NCI-H1105 treated with DMSO at 0.1 percent for 48 hours (cell line): ENCODE measurements around the gene ANKRD29.
"Not testable (repeated sequence)": the region's sequence is repeated elsewhere in the genome, so short reads cannot be mapped to it uniquely, and the experiment has no call there.

ENCODE experiments used
- DNase-seq: peaks from one replicate; lab custom pipeline; 2025; lab: John Stamatoyannopoulos, UW

The ANKRD29 gene

DNA sequence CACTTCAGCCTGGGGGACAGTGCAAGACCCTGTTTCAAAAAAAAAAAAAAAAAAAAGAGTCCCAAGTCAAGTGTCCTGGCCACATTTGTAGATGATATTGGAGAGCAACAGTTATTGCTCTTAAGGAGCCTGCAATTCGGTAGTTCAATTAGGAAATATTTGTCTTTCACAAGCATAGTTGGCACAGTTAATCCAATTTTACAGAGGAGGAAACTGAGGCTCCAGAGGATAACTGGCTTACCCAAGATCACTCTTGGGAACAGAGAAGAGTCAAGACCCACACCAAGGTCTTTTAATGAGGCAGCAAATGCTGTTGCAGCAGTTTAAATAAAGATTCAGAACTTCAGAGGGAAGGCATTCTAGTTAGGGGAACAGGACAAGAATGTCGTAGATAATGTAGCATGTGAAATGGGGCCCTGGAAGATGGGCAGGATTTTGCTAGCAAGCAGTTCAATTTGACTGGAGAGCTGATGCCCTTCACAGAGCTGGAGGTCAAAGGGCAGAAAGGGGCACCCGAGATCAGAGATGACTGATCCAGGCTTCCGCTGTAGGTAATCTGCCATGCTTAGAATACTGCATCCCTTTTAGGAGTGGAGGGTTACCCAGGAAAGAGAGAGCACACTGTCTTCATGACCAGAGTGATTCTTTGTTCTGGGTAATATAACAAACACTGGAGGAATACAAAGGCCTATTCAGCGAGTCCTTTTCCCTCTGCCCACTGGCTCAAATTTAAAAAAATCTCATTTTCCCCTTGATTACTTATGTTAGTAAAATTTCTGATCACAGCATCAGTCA, 79.4 kb downstream of the ANKRD29 start:
- no peak for DNase-seq

DNA sequence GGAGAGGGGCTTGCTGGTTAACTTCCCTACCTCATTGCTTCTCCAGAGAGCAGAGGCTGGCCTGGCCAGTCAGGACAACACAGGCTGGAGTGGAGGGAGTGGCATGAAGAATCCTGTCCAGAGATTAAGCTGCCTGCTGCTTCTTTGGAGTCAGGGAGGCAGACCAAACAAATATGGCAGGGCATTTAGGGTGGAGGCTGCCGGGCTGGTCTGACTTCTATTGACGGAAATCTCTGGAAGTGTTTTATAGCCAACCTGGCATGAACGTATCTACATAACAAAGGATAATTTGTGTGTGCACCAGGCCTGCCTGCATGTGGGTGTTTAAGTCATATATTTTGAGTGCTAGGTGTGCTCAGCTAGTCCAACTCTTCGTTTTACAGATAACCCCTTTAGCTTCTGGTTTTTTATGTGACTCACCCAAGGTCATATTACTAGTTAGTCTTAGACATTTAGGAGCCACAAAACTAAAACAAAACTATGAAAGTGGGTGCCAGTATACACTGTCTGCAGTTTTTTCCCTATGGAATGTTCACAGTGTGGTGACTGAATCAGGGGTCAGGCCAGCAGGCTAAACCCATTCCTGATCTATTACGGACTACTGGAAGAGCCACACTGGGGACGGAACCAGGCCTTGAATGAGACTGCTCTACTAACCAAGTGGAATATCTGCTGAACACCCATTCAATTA, 81.9 kb downstream of the ANKRD29 start:
- no peak for DNase-seq

DNA sequence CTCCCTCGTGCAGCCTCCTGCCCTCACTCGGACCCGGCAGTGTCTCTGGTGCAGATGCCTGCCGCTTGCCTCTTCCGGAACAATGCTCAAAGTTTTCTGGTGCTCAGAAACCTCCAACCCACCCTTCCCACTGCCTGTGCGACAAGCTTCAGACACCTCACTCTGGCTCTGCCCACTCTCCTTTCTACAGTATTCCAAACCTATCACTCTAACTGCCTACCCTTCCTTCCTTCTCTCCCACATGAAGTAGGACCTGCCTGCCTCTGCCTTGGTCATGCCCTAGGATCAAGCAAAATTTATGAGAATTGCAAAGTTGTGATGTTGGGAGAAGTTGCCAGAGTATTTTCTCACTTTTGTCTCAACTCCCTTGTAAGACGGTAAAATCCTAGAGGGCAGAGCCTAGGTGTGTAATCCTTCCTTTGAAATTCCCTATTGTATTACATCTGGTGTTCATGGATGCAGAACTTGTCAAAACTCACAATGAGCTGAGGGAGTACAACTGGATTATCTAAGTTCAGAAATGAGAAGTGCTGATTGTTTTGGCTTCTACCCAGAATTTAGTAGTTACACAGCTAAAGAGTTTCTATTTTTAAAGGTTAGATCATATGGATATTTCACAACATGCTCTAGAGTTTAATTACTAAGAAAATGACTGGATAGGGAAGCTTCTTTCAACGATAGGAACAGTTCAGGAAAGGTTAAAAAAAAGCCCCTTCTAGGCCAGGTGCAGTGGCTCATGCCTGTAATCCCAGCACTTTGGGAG, 83.6 kb downstream of the ANKRD29 start:
- DNase-seq, result no peak

DNA sequence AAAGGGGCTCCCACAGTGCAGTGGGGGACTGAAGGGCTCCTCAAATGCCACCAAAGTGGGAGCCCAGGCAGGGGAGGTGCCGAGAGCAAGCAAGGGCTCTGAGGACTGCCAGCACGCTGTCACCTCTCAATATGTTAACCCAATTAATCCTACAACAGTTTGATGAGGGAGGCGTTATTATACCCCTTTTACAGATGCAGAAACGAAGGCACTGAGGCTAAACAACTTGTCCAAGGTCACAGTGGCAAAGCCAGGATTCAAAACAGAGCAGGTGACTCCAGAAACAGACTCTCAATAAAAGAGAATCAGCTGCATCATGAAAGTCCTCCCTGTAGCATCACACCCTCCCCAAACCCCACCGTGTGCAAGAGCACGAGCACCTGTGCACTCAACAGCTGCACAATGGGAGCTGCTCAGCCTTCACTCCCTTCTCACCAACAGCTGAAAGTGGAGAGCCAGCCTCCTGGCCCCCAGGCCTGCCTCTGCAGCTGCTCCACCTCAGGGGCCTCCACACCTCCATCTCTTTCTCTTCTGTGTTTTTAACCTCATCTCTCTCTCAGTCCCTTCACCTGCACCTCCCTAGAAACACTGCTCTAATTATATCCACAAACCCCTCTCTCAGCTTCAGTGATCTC, 84.5 kb downstream of the ANKRD29 start:
- no peak for DNase-seq

DNA sequence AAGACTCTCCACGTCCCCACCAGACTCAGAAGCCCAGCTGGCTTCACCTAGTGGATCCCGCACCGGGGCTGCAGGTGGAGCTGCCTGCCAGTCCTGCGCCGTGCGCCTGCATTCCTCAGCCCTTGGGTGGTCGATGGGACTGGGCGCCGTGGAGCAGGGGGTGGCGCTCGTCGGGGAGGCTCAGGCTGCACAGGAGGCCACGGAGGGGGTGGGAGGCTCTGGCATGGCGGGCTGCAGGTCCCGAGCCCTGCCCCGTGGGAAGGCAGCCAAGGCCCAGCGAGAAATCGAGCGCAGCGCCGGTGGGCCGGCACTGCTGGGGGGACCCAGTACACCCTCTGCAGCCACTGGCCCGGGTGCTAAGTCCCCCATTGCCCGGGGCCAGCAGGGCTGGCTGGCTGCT, 85.2 kb downstream of the ANKRD29 start:
- DNase-seq, result not testable (repeated sequence)

DNA sequence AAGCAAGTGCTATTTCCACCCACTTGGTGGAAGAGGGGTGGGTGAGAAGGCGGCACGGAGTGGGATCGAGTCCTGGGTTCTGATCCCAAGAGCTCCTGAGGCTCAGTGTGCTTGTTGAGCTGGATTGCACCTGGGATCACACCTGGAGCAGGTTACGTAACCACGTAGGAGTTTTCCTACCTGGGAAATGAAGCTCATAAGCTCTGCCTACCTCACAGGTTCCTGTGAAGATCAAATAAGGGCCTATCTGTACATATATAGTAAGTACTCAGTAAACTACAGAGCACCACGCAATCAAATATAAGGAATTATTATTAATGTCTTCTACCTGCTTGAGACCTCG, 87.4 kb downstream of the ANKRD29 start:
- DNase-seq, result no peak

DNA sequence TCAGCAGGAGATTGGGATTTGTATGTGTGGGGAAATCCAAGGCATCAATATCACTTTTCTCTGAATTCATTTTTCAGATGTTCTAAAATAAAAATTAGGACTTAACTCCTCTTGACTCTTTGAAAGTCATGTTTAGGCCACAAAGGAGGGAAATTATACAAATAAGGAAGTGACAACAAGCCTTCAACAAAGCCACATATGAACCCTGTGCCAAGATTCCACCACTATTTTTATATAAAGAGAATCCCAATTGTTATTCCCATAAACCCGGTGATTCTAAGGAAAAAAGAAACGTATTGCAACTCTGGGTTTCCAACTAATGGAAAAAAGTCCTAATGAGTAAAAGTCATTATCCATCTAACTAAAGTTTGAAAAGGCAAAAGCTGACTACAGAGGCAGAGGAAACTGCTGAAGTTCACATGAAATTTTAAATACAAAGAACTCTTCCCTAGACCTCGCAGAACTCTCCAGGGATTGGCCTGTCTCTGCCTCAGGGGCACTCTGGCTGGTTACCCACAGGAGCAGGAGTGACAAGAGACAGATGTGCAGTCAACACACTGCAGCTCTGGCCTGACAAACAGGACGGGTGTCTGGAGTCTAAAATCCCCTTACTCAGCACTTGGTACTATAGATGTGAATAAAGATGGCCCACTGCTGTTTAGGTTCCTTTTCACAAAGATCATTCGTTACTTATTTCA, 88.0 kb downstream of the ANKRD29 start:
- no peak for DNase-seq

DNA sequence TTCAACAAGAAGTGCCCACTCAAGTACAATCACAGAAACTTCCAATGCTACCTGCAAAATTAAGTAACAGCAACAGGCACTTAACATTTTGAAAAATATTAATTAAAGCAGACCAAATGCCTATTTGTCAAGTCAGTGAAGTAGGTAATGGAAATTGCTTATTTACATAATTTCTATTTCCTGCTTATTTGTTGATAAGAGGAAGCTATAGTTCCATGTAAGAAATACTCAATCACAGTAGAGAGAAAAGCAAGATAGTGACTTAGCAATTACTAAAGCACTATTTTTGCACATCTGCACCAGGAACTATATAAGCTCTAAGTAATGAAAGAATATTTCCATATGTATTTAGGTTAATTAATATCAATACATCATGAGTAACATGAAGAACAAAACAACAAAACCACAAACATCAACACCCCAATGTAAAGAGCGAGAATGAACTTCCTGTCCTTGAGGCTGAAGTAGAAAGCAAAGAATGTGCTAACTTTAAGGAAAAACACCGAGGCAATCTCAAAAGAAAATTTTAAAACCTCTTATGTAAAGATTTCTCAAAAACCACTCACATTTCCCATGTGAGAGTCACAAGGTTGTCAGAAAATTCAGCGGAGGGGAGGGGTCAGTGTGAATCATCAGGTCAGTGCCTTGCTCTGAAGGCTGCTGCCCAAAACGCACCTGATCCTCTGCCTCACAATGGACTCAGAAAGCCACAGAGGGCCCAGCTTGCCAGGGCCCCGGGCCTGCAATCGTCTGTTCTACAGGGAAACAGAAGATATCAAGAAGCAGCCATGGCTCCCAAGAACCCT, 88.9 kb downstream of the ANKRD29 start:
- DNase-seq, result no peak

DNA sequence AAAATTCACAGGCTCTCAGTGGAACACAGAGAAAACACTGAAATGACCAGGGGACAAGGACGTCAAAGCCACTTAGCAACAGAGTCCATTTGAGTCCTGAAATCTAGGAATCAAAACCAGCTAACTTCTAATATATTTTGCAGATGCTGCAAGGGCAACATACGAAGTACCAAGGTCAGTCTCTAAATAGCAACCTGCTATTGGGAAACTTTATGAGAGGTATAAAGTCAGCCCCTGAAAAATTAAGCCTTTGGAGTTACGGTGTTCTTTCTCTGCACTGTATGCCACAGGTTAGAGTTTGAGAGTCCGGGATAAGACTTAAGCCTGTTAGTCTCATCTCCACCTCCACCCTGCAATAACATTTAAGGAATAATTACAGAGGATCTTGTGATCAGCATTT, 89.7 kb downstream of the ANKRD29 start:
- DNase-seq, result no peak

DNA sequence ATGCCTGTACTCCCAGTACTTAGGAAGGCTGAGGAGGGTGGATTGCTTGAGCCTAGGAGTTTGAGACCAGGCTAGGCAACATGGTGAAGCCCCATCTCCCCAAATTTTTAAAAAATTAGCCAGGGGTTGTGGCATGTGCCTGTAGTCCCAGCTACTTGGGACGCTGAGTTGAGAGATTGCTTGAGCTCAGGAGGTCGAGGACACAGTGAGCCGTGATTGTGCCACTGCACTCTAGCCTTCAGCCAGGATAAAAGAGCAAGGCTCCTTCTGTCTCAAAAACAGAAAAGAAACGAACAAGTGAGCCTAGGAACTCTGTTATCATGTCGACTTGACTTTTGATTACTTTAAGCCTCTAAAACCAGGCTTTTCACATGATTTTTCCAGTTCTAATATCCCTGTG, 90.1 kb downstream of the ANKRD29 start:
- DNase-seq, result no peak

DNA sequence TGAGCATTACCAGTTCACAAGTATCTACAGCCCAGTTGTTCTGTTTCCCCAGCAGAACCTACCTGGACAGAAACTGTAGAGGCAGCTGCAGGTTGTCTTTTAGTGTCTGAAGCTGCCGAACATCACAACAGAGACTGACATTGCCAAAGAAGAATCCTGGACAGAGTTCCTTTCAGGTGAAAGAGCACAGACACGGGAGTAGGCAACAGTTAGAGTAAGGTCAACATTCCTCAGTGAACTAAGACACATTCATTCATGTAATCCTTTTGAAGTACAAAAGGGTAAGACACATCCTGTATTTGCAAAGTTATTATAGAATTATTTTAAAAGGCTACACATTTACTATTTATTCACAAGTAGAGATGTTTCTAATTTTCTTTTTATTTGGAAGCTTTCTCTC, 90.7 kb downstream of the ANKRD29 start:
- no peak for DNase-seq

DNA sequence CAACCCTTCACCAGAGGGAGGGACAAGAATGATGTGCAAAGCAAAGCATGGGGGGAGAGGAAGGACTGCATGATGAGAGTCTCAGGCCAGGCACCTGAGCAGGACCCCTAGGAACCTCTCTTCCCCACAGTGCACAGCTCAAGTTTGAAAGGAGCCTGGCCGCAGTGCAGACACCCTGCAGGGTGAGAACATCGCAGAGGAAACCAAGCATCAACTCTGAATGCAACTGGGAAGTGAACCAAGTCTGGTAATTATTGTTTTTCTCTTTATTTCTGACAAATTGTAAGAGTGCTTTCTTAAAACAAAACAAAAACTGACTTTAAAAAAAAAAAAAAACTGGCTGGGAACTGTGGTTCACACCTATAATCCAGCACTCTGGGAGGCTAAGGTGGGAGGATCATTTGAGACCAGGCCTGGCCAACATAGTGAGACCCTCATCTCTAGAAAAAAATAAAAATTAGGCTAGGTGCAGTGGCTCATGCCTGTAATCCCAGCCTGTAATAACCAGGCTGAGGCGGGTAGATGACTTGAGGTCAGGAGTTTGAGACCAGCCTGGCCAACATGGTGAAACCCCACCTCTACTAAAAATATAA, 91.7 kb downstream of the ANKRD29 start:
- DNase-seq, result no peak

DNA sequence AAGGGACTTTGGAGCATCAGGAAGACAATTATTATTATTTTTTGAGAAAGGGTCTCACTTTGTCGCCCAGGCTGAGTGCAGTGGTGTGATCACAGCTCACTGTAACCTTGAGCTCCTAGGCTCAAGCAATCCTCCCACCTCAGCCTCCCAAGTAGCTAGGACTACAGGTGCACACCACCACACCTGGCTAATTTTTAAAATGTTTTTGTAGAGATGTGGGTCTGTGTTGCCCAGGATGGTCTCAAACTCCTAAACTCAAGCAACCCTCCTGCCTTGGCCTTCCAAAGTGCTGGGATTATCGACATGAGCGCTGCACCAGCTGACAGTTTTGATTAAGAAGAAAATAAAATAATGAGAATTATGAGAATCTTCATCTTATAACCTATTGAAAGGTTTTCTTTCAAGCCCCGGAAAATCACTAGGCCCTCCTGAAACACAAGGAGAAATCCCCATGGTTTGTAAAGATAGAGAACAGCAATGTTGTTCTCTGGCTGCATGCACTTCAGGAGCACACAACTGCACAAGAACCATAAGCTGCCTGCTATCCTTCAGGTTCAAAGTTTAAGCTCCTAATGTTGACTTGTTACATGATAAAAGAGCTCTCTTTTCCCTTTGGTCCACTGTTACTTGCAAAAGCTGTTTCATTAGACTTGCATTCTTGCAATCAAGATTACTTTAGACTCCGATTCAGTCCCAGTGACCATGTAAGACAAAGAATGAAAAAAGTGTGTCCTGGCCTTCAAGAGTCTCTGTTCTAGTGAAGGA, 93.2 kb downstream of the ANKRD29 start:
- no peak for DNase-seq

DNA sequence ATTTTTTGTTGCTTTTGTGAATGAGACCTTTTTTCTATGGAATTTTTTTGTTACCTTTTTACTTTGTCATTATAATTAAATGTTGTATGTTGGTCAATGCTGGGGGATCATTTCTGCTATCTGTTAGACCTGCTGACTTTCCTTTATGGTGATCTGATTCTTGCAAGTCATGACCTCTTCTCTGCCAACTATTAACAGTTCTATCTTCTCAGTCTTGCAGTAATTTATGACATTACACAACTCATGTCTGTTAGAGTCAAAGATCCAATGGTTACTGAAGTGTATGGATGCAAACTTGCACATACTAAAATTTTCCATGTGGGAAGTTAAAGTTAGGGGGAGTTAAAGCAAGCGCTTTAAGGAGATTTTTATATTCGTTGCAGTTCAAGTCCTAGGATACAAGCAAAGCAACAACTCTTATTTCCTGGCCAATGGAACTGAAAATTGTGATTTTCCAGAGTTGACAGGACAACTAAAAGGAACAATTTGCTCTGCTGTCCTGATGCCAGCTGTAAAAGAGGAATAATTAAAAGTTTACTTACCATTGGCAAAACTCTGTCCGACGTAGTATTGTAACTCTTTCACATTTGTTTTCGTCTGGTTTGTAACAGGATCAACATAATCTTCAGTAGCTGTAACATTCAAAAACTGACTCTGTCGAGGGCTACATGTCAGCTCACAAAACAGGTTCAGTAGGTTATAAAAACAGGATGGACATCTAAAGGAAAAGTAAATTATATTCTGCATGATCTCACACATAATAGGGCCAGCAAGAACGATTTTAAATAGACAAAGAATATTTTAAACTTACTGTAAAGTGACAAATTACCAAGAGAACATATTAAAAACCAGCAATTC, 94.2 kb downstream of the ANKRD29 start:
- no peak for DNase-seq

DNA sequence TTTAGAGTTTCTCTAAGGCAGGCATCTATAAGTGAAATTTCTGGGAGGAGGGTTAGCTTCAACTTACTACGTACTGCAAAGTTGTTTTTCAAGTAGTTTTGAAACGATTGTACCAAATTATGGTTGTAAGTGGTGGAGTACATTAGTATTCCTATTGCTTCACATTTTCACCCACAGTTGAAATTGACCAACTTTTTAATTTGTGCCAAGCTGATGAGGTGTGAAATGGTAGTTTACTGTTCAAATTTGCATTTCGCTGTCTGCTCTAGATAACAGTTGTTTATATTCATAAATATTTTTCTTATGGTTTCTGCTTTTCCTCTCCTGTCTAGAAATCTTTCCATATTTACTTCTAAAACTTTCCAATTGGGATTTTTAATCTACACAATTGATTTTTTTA, 95.0 kb downstream of the ANKRD29 start:
- no peak for DNase-seq

DNA sequence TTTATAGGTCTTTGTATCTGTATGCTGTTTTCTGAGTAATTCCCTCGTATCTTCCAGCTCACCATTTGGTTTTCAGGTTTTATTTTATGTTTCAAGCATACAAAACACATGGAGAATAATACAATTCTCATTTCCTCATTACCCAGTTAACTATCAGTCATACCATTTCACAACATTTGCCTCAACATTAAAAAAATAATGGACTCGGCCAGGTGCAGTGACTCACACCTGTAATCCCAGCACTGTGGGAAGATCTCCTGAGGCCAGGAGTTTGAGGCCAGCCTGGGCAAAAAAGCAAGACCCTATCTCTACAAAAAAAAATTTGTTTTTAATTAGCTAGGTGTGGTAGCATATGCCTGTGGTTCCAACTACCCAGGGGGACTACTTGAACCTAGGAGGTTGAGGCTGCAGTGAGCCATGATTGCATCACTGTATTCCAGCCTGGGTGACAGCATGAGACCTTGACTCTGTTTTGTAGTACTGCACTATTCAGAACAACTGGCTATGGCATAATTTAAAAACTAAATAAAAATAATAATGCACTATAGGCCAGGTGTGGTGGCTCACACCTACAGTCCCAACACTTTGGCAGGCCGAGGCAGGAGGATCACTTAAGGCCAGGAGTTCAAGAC, 96.7 kb downstream of the ANKRD29 start:
- DNase-seq, result no peak

DNA sequence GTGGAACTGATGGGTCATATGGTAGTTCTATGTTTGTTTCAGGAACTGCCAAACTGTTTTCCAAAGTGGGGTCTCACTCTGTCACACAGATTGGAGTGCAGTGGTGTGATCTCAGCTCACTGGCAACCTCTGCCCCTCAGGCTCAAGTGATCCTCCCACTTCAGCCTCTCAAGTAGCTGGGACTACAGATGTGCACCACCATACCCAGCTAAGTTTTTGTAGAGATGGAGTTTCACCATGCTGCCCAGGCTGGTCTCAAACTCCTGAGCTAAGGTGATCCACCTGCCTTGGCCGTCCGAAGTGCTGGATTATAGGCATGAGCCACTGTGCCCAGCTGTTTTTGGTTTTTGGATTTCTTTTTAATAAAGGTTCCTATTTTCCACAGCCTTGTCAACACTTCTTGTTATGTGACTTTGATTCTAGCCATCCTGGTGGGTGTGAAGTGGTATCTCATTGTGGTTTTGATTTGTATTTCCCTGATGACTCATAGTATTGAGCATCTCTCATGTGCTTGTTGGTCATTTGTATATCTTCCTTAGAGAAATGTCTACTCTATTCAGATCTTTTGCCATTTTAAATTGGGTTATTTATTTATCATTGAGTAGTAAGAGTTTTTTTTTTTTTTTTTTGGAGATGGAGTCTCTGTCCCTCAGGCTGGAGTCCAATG, 99.2 kb downstream of the ANKRD29 start:
- DNase-seq, result no peak

DNA sequence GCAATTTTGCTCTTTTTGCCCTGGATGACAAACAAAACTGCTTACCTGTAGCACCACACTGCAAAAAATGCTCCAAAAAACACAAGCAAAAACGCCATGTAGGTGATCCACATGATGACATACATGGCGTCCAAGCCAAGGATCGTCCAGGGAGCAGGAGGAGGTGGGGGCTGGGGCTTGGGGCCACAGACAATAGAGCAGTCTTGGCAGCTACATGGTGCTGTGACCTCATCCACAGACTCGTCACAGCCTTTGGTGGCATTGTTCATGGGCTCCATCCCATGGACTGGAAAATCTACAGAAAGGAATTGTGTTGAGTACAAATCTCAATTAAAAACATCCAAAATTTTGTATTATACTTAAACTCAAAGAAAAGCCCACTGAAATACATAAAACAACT, 102.5 kb downstream of the ANKRD29 start:
- no peak for DNase-seq
